Activated CD8-positive, alpha-beta T cell treated with anti-CD3 and anti-CD28 coated beads for 36 hours (primary cell): ENCODE measurements around the gene PRKD1. TPM values are rescaled to one million over a fixed set of nuclear protein-coding genes. Genes with fewer than 3 reads are reported as not detected.

Experiments
- ATAC-seq: fragments of 200-7000 bp; cut with Tn5 transposase; one replicate; pipeline ENCODE4 v1.10.0; 2021; ENCODE audit warnings: mild to moderate bottlenecking, moderate library complexity
- CTCF ChIA-PET: fragments of 350-600 bp; sonication (Branson Sonifier 250); formaldehyde crosslinking; loops from one replicate; lab custom pipeline; 2021; ENCODE audit warnings: antibody characterized with exemption; lab: Charles Lee
- POLR2A ChIA-PET: fragments of 350-600 bp; sonication (Branson Sonifier 250); formaldehyde crosslinking; loops from one replicate; lab custom pipeline; 2021; ENCODE audit warnings: antibody characterized with exemption; lab: Charles Lee
- DNase-seq: peaks from one replicate; pipeline ENCODE4 v3.0.0-alpha.2; 2020
- H3K27ac Mint-ChIP-seq: one replicate; pipeline ENCODE4 v1.8.0; 2021; ENCODE audit warnings: mild to moderate bottlenecking, mixed read lengths
- H3K27me3 Mint-ChIP-seq: one replicate; pipeline ENCODE4 v1.8.0; 2021; ENCODE audit warnings: mixed read lengths
- H3K36me3 Mint-ChIP-seq: one replicate; pipeline ENCODE4 v1.8.0; 2021; ENCODE audit warnings: low read depth, mixed read lengths
- H3K4me1 Mint-ChIP-seq: one replicate; pipeline ENCODE4 v1.8.0; 2021; ENCODE audit warnings: low read depth, mixed read lengths
- H3K4me3 Mint-ChIP-seq: one replicate; pipeline ENCODE4 v1.8.0; 2021; ENCODE audit warnings: mild to moderate bottlenecking, moderate library complexity, mixed read lengths
- H3K9me3 Mint-ChIP-seq: one replicate; pipeline ENCODE4 v1.8.0; 2021; ENCODE audit warnings: mixed read lengths
- CTCF ChIP-seq: fragments of 200-600 bp; IDR thresholded peaks from one replicate; pipeline ENCODE4 v1.8.0; 2022; ENCODE audit warnings: antibody characterized with exemption, mild to moderate bottlenecking
- intact Hi-C: fragments of 100-400 bp; cut with micrococcal nuclease; formaldehyde crosslinking; loops from one replicate; pipeline ENCODE4 v1.10.0; 2022
- total RNA-seq, 2 experiments: library from RNA; stranded (reverse); gene quantifications; one replicate each; pipeline ENCODE4 v1.2.3, GENCODE V29; 2021

The PRKD1 gene
- total RNA-seq, 2 experiments from 2014 or later = not detected

GRCh38 chr14:29548948-29549370, 378.7 kb downstream of the PRKD1 start:
- ChIA-PET POLR2A (no interaction called here), CTCF (interaction anchor here (1.0 kb wide), 1 partner anchor 10 kb away, joined by 3 read pairs; no protein-coding TSS in a partner anchor)
- ATAC-seq (no peak), DNase-seq (no peak)
- intact Hi-C loops = no loop called here
- peak; percentile 38 for TF ChIP-seq CTCF
- H3K27me3 Mint-ChIP-seq = no peaks in the 10 kb centered on the region
- no peaks in the 10 kb centered on the region for H3K36me3 Mint-ChIP-seq
- no peaks in the 10 kb centered on the region for H3K4me1 Mint-ChIP-seq
- no peaks in the 10 kb centered on the region for H3K9me3 Mint-ChIP-seq
- no peak overlapping the region for H3K27ac Mint-ChIP-seq
- no peak overlapping the region for H3K4me3 Mint-ChIP-seq

- Mint-ChIP-seq H3K4me3 (no peak overlapping the region), H3K36me3 (no peaks in the 10 kb centered on the region), H3K4me1 (no peaks in the 10 kb centered on the region), H3K27me3 (no peaks in the 10 kb centered on the region), H3K9me3 (no peaks in the 10 kb centered on the region), H3K27ac (no peak overlapping the region)
- POLR2A ChIA-PET = no interaction called here
- no peak for DNase-seq
- no peak for TF ChIP-seq CTCF
- ATAC-seq = no peak
- intact Hi-C loops = no loop called here
- CTCF ChIA-PET = no interaction called here
Measured at GRCh38 chr14:29545714-29546113, 381.9 kb downstream of the PRKD1 start.

- intact Hi-C loops = loop anchor here (10.0 kb wide), 1 partner anchor 782 kb away; no protein-coding TSS in a partner anchor
- H3K36me3 Mint-ChIP-seq = no peaks in the 10 kb centered on the region
- no peak overlapping the region for H3K4me3 Mint-ChIP-seq
- no peak for TF ChIP-seq CTCF
- H3K9me3 Mint-ChIP-seq = peaks cover 2% of the 10 kb centered on the region
- ChIA-PET POLR2A (no interaction called here), CTCF (interaction anchor here (0.8 kb wide), 1 partner anchor 786 kb away, joined by 3 read pairs; no protein-coding TSS in a partner anchor)
- no peak for ATAC-seq
- H3K27ac Mint-ChIP-seq = no peak overlapping the region
- no peaks in the 10 kb centered on the region for H3K27me3 Mint-ChIP-seq
- no peak for DNase-seq
- H3K4me1 Mint-ChIP-seq = no peaks in the 10 kb centered on the region
Measured at GRCh38 chr14:29536886-29537511, 390.6 kb downstream of the PRKD1 start.

GRCh38 chr14:29529418-29529817, 398.2 kb downstream of the PRKD1 start:
- no peak for DNase-seq
- CTCF ChIA-PET = no interaction called here
- POLR2A ChIA-PET = no interaction called here
- no peak for ATAC-seq
- no peak for TF ChIP-seq CTCF
- Mint-ChIP-seq H3K4me1 (no peaks in the 10 kb centered on the region), H3K4me3 (no peak overlapping the region), H3K27ac (no peak overlapping the region), H3K36me3 (no peaks in the 10 kb centered on the region), H3K9me3 (peaks cover 4% of the 10 kb centered on the region), H3K27me3 (no peaks in the 10 kb centered on the region)
- intact Hi-C loops = no loop called here

GRCh38 chr14:29528889-29529288, 398.8 kb downstream of the PRKD1 start:
- no peak for TF ChIP-seq CTCF
- peaks cover 4% of the 10 kb centered on the region for H3K9me3 Mint-ChIP-seq
- H3K4me1 Mint-ChIP-seq = no peaks in the 10 kb centered on the region
- no peak overlapping the region for H3K4me3 Mint-ChIP-seq
- H3K36me3 Mint-ChIP-seq = no peaks in the 10 kb centered on the region
- no peaks in the 10 kb centered on the region for H3K27me3 Mint-ChIP-seq
- intact Hi-C loops = no loop called here
- no peak overlapping the region for H3K27ac Mint-ChIP-seq
- CTCF ChIA-PET = no interaction called here
- ATAC-seq (no peak), DNase-seq (no peak)
- POLR2A ChIA-PET = no interaction called here
